Uterus (tissue), 4 donors: ENCODE results near the gene ARFGEF2. TPM values are rescaled to one million over a fixed set of nuclear protein-coding genes. Genes with fewer than 3 reads are reported as not detected.
"Not testable (repeated sequence)": the region's sequence is repeated elsewhere in the genome, so short reads cannot be mapped to it uniquely, and the experiment has no call there.

Experiments used
- DNase-seq, 2 donors: peaks; one replicate each; pipeline ENCODE4 v3.0.0-alpha.2; 2019 to 2020
- H3K27ac ChIP-seq, 2 donors: fragments of 200-600 bp; sonication (generic); 1 replicate in 1 of 2; 2 replicates in 1 of 2; pipeline ENCODE4 v1.5.1; 2016 to 2018
- H3K27me3 ChIP-seq, 2 donors: fragments of 200-600 bp; sonication (generic); one replicate each; pipeline ENCODE4 v1.5.1; 2018 to 2019; ENCODE audit warnings: control low read depth in 1 of 2
- H3K36me3 ChIP-seq, 2 donors: fragments of 200-600 bp; sonication (generic); one replicate each; pipeline ENCODE4 v1.5.1; 2019; ENCODE audit warnings: control low read depth in 1 of 2
- H3K4me1 ChIP-seq, 2 donors: fragments of 200-600 bp; sonication (generic); one replicate each; pipeline ENCODE4 v1.5.1; 2018 to 2019; ENCODE audit warnings: control low read depth in 1 of 2
- H3K4me3 ChIP-seq, 2 donors: fragments of 200-600 bp; sonication (generic); 1 replicate in 1 of 2; 2 replicates in 1 of 2; pipeline ENCODE4 v1.5.1; 2018 to 2019; ENCODE audit warnings: mild to moderate bottlenecking in 1 of 2
- H3K9me3 ChIP-seq, 2 donors: fragments of 200-600 bp; sonication (generic); one replicate each; pipeline ENCODE4 v1.5.1; 2019; ENCODE audit warnings: control low read depth in 1 of 2
- POLR2A ChIP-seq, 2 donors: fragments of 450-650 bp; IDR thresholded peaks; one replicate each; pipeline ENCODE4 v1.6.1; 2016; ENCODE audit warnings: antibody characterized with exemption in 2 of 2, mild to moderate bottlenecking in 1 of 2, moderate library complexity in 1 of 2
- intact Hi-C: fragments of 100-400 bp; cut with DNase I; formaldehyde crosslinking; loops from one replicate; pipeline ENCODE4 v1.15.1; 2023; ENCODE audit warnings: low total_unique reads
- total RNA-seq, 4 donors: library from RNA; depleted of rRNA in 3 of 4; stranded (reverse); fragments of >200 nt in 3 of 4; gene quantifications; one replicate each; pipeline versions ENCODE4 v1.1.0 to v1.2.4, GENCODE V29; 2014 to 2023
- TF ChIP-seq, protein P1 (sequence below), 4 experiments: fragments of 200-600 bp in 2 of 4; fragments of 450-650 bp in 2 of 4; sonication (generic) in 2 of 4; IDR thresholded peaks; one replicate each; pipeline ENCODE4 v1.5.1; 2016 to 2019; ENCODE audit warnings: antibody characterized with exemption in 4 of 4, mild to moderate bottlenecking in 2 of 4, moderate library complexity in 1 of 4
- donor health status: DM: yes; HTN: yes; CAD: no.

The ARFGEF2 gene
- total RNA-seq, 4 donors from 2014 or later = 22.0 to 33.7 (median 27.0) TPM

DNA sequence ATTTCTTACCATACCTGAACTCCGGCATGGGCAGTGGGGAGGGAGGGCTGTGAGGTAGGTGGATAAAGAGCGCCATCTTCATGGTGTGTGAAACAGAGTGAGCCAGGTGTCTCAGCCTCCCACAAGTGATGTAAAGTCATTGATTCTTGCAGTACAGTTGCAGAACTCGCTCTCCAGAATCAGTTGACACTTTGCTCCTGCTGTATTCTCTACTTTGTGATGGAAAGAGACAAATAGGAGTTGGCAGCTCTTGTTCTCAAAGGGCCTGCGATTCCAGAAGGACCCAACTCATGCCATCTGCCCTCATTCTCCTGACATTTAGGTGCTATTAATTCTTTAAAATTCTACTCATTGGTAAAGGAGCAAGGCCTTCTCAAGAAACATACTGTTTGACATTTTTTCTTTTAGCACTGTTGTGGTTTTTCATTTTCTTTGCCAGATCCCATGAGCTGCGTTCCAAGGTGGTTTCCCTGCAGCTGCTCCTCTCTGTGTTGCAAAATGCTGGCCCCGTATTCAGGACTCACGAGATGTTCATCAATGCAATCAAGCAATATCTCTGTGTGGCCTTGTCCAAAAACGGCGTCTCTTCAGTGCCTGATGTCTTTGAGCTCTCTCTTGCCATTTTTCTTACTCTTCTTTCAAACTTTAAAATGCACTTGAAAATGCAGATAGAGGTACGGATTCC is 49.3 kb downstream of the ARFGEF2 start:
- no peaks in the 10 kb centered on the region for H3K36me3 ChIP-seq
- peak; percentile 24 to 42 for DNase-seq

DNA sequence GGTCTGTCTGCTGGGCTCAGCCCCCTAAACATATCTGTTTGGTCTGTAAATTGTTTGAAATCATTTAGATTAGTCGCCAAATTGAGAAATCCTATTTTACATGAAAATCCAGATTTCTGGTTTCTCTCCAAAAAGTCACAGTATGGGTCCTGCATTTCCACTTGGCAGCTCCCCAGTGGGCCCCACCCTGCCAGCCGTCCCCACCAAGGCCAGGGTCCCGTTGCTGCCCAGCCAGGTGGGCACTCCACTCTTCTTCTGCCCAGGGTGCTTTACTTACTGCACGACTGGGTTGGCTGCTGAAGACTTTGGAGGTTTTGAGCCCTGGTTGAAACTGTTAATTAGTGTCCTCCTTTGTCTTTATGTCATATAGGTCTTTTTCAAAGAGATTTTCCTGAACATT is 50.4 kb downstream of the ARFGEF2 start:
- Histone ChIP-seq H3K27me3 (no peaks in the 10 kb centered on the region), H3K9me3 (no peaks in the 10 kb centered on the region), H3K4me1 (no peaks in the 10 kb centered on the region), H3K36me3 (no peaks in the 10 kb centered on the region), H3K4me3 (no peak overlapping the region), H3K27ac (no peak overlapping the region)
- TF ChIP-seq POLR2A (IDR thresholded peaks at IDR 0.05) = no peak
- TF ChIP-seq, protein P1, sequence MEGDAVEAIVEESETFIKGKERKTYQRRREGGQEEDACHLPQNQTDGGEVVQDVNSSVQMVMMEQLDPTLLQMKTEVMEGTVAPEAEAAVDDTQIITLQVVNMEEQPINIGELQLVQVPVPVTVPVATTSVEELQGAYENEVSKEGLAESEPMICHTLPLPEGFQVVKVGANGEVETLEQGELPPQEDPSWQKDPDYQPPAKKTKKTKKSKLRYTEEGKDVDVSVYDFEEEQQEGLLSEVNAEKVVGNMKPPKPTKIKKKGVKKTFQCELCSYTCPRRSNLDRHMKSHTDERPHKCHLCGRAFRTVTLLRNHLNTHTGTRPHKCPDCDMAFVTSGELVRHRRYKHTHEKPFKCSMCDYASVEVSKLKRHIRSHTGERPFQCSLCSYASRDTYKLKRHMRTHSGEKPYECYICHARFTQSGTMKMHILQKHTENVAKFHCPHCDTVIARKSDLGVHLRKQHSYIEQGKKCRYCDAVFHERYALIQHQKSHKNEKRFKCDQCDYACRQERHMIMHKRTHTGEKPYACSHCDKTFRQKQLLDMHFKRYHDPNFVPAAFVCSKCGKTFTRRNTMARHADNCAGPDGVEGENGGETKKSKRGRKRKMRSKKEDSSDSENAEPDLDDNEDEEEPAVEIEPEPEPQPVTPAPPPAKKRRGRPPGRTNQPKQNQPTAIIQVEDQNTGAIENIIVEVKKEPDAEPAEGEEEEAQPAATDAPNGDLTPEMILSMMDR (IDR thresholded peaks at IDR 0.05) = no peak
- no peak for DNase-seq
- intact Hi-C loops = no loop called here

More for the DNA sequence above, 49.3 kb downstream of the ARFGEF2 start:
- no peak overlapping the region for H3K27ac ChIP-seq
- intact Hi-C loops = no loop called here
- no peaks in the 10 kb centered on the region for H3K4me1 ChIP-seq
- TF ChIP-seq, protein P1 (IDR thresholded peaks at IDR 0.05) = no peak
- no peak for TF ChIP-seq POLR2A (IDR thresholded peaks at IDR 0.05)
- H3K4me3 ChIP-seq = no peak overlapping the region
- no peaks in the 10 kb centered on the region for H3K27me3 ChIP-seq
- no peaks in the 10 kb centered on the region for H3K9me3 ChIP-seq

DNA sequence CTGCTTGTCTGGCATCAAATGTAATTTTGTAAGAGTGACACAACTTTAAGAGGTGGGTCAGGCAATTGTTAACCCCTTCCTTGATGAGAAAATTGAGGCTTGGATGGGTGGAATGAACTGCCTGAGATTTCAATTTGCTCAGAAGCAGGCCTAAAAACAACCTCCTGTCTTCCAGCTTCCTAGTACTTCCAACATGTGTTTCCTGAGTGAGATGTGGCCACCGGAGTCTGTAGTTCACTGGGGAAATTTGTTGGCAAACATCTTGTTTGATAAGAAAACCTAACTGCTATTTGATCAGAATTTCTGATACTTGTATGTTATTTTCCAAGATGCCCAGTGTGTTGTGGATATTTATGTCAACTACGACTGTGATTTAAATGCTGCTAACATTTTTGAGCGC is 51.3 kb downstream of the ARFGEF2 start:
- intact Hi-C loops = no loop called here
- Histone ChIP-seq H3K27ac (no peak overlapping the region), H3K27me3 (no peaks in the 10 kb centered on the region), H3K4me3 (no peak overlapping the region), H3K9me3 (no peaks in the 10 kb centered on the region), H3K36me3 (no peaks in the 10 kb centered on the region), H3K4me1 (no peaks in the 10 kb centered on the region)
- DNase-seq = no peak
- TF ChIP-seq, protein P1 (IDR thresholded peaks at IDR 0.05) = no peak
- no peak for TF ChIP-seq POLR2A (IDR thresholded peaks at IDR 0.05)

- Histone ChIP-seq H3K36me3 (no peaks in the 10 kb centered on the region), H3K4me3 (no peak overlapping the region), H3K4me1 (no peaks in the 10 kb centered on the region), H3K27me3 (no peaks in the 10 kb centered on the region), H3K9me3 (no peaks in the 10 kb centered on the region), H3K27ac (no peak overlapping the region)
- TF ChIP-seq, protein P1 (IDR thresholded peaks at IDR 0.05) = no peak
- TF ChIP-seq POLR2A (IDR thresholded peaks at IDR 0.05) = no peak
- DNase-seq = no peak
- intact Hi-C loops = no loop called here
Measured at GRCh38 chr20:48975955-48976354, 54.4 kb downstream of the ARFGEF2 start.

DNA sequence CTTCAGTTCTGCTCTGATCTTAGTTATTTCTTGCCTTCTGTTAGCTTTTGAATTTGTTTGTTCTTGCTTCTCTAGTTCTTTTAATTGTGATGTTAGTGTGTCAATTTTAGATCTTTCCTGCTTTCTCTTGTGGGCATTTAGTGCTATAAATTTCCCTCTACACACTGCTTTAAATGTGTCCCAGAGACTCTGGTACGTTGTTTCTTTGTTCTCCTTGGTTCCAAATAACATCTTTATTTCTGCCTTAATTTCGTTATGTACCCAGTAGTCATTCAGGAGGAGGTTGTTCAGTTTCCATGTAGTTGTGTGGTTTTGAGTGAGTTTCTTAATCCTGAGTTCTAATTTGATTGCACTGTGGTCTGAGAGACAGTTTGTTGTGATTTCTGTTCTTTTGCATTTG is 58.5 kb downstream of the ARFGEF2 start:
- H3K9me3 ChIP-seq, DNase-seq, intact Hi-C loops, H3K4me1 ChIP-seq, H3K27me3 ChIP-seq, H3K27ac ChIP-seq, H3K4me3 ChIP-seq, H3K36me3 ChIP-seq: not testable (repeated sequence)
